Stimulated activated effector memory CD8-positive, alpha-beta T cell treated with anti-CD3 and anti-CD28 coated beads, Interleukin-12 subunit alpha, Interleukin-12 subunit beta, amount 100 ng/mL, for 72 hours (primary cell): ENCODE data around the gene COL20A1.

ENCODE experiments used
- ATAC-seq: fragments of 150-1000 bp; cut with Tn5 transposase; 2 replicates; pipeline ENCODE4 v1.10.0; 2021
- DNase-seq, 2 donors: peaks; one replicate each; pipeline ENCODE4 v3.0.0; 2021 to 2022; ENCODE audit warnings: low spot score in 2 of 2
- H3K27ac Mint-ChIP-seq: one replicate; pipeline ENCODE4 v1.8.0; 2022; ENCODE audit warnings: mild to moderate bottlenecking, mixed read lengths
- H3K36me3 Mint-ChIP-seq: one replicate; pipeline ENCODE4 v1.8.0; 2022; ENCODE audit warnings: mild to moderate bottlenecking, mixed read lengths
- H3K4me1 Mint-ChIP-seq: one replicate; pipeline ENCODE4 v1.8.0; 2022; ENCODE audit warnings: mixed read lengths
- H3K4me3 Mint-ChIP-seq: one replicate; pipeline ENCODE4 v1.8.0; 2022; ENCODE audit warnings: mild to moderate bottlenecking, mixed read lengths
- H3K9me3 Mint-ChIP-seq: one replicate; pipeline ENCODE4 v1.8.0; 2022; ENCODE audit warnings: mixed read lengths

COL20A1 gene

DNA sequence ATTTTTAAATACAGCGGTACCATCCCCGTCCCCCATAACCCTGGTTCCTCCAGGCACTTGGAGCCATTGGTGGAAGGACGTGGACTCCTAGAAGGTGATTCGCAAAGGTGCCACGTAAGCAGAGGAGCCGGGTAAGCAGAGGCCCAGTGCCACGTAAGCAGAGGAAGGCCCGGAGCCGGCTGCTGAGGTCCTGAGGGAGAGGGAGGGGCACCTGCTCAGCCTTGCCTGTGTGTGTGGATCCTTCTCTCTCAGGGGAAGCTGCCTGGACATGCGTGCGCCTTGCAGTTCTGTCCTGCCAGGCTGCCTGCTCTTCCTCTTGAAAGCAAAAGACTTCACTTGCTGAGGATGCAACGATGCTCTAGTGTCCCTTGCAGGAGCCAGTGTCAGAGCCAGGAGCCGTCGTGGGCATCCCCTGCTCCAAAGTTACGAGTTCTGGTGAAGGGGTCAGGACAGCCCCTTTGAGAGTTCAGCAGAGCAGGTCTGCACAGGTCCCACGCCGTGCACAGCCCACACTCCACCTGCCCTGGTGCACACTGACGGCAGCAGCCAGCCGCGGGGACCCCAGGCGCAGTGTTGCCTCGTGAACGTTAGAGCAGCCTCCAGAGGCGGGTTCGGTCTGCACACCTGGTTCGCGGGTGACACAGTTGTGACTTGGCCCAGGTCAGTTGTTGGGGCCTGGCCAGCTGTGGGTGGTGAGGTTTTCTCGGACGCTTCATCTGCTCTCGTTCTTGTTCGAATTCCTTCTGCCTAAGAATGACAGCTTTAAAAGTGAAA lies 36.9 kb upstream of the COL20A1 start:
- no peak overlapping the region for H3K27ac Mint-ChIP-seq
- H3K4me3 Mint-ChIP-seq: no peak overlapping the region
- no peaks in the 10 kb centered on the region for H3K9me3 Mint-ChIP-seq
- DNase-seq (no peak), ATAC-seq (no peak)
- peaks cover 15% of the 10 kb centered on the region for H3K4me1 Mint-ChIP-seq
- no peaks in the 10 kb centered on the region for H3K36me3 Mint-ChIP-seq

DNA sequence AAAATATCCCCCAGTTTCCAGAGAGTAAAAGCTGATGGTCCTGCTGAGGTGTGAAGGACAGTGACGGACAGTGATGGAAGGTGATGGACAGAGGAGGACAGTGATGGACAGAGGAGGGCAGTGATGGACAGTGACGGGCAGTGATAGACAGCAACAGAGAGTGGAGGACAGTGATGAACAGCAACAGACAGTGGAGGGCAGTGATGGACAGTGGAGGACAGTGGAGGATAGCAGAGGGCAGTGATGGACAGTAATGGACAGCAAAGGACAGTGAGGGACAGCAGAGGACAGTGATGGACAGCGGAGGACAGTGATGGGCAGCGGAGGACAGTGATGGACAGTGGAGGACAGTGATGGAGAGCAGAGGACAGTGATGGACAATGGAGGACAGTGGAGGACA lies 36.0 kb upstream of the COL20A1 start:
- H3K27ac Mint-ChIP-seq: no peak overlapping the region
- H3K4me3 Mint-ChIP-seq: no peak overlapping the region
- peaks cover 17% of the 10 kb centered on the region for H3K4me1 Mint-ChIP-seq
- no peaks in the 10 kb centered on the region for H3K36me3 Mint-ChIP-seq
- ATAC-seq: no peak
- no peak for DNase-seq
- H3K9me3 Mint-ChIP-seq: no peaks in the 10 kb centered on the region

DNA sequence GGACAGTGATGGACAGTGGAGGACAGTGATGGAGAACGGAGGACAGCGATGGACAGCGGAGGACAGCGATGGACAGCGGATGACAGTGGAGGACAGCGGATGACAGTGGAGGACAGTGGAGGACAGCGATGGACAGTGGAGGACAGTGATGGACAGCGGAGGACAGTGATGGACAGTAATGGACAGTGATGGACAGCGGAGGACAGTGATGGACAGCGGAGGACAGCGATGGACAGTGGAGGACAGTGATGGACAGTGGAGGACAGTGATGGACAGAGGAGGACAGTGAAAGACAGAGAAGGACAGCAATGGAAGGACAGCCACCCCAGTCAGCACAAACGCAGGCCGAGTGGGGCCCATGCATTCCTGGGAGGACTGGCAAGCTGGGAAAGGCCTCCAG lies 35.4 kb upstream of the COL20A1 start:
- H3K27ac Mint-ChIP-seq: no peak overlapping the region
- H3K4me3 Mint-ChIP-seq: no peak overlapping the region
- no peaks in the 10 kb centered on the region for H3K36me3 Mint-ChIP-seq
- H3K4me1 Mint-ChIP-seq: peaks cover 23% of the 10 kb centered on the region
- DNase-seq (no peak), ATAC-seq (no peak)
- H3K9me3 Mint-ChIP-seq: no peaks in the 10 kb centered on the region

DNA sequence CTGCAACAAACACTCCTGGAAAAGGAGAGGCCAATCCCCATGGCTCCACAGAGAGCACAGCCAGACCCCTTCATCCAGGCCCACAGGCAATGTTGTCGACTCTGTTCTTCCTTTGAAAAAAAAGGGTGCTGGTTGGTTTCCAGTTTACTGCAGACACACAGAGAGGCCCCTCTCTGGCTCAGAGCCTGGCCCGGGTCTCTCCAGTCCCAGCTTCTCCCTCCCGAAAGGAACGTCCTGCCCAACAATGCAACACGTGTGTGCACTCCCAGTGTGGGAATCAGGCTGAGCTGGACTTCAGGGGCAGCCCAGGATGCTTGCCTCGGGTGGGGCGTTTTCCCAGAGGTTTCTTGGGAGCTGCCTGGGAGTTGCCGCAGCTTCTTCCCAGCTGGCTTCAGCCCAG lies 34.2 kb upstream of the COL20A1 start:
- H3K9me3 Mint-ChIP-seq: no peaks in the 10 kb centered on the region
- ATAC-seq: no peak

DNA sequence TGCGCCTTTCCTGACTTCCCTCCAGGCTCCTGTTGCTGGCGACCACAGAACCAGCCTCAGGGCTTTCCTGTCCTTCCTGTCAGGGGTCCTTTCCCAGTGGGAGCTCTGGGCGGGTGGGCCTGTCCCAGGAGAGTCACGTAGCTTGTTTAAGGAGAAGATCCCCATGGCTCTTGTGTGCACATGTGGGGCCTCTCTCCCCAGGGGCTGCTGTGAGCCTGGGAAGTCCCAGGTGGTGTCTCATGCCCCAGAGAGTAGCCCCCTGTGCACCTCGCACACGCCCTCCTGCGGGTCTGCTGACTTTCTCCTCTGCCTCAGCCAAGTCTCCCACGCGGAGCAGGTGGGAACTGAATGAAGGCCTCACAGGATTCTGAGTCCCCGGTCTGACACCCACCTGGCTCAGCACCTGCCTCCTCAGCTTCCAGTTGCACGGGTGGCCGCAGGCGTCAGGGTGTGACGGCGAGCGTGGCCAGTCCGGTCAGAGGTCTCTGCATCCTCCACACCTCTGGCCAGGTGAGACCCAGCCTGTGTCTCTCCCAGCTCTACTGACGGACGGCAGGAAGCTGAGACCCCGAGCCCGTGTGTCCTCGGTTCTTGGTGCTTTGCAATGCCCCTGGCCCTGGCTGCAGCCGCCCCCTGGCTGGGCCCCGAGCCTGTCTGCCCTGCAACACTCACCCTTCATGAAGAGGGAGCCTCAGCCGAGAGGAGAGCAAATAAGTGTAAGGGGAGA lies 33.1 kb upstream of the COL20A1 start:
- ATAC-seq (no peak), DNase-seq (no peak)
- no peaks in the 10 kb centered on the region for H3K9me3 Mint-ChIP-seq
- no peak overlapping the region for H3K4me3 Mint-ChIP-seq
- H3K27ac Mint-ChIP-seq: no peak overlapping the region
- peaks cover 18% of the 10 kb centered on the region for H3K4me1 Mint-ChIP-seq
- no peaks in the 10 kb centered on the region for H3K36me3 Mint-ChIP-seq

More for the DNA sequence above, 34.2 kb upstream of the COL20A1 start:
- Mint-ChIP-seq H3K27ac (no peak overlapping the region), H3K4me3 (no peak overlapping the region), H3K36me3 (no peaks in the 10 kb centered on the region), H3K4me1 (peaks cover 18% of the 10 kb centered on the region)
- no peak for DNase-seq

DNA sequence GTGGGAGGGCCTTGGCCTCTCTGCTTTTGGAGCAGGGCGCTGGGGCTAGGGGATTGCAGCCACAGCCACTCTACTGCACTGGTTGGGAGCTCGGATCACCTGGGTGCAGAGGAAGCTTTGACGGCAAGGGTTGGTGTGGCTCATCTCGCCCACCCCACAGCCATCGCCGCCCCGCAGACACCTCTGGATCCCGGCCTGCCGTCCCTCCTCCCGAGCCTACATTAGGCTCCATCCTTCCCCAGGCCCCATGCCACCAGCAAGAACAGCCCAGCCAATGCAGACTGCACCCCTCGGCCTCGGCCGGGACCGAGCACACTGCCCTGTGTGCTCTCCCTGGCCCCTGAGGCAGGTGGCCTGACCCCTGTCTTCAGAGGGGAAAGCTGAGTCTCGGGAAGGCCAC lies 32.5 kb upstream of the COL20A1 start:
- Mint-ChIP-seq H3K4me3 (no peak overlapping the region), H3K4me1 (peaks cover 18% of the 10 kb centered on the region), H3K27ac (no peak overlapping the region), H3K36me3 (no peaks in the 10 kb centered on the region), H3K9me3 (no peaks in the 10 kb centered on the region)
- DNase-seq: no peak
- no peak for ATAC-seq

DNA sequence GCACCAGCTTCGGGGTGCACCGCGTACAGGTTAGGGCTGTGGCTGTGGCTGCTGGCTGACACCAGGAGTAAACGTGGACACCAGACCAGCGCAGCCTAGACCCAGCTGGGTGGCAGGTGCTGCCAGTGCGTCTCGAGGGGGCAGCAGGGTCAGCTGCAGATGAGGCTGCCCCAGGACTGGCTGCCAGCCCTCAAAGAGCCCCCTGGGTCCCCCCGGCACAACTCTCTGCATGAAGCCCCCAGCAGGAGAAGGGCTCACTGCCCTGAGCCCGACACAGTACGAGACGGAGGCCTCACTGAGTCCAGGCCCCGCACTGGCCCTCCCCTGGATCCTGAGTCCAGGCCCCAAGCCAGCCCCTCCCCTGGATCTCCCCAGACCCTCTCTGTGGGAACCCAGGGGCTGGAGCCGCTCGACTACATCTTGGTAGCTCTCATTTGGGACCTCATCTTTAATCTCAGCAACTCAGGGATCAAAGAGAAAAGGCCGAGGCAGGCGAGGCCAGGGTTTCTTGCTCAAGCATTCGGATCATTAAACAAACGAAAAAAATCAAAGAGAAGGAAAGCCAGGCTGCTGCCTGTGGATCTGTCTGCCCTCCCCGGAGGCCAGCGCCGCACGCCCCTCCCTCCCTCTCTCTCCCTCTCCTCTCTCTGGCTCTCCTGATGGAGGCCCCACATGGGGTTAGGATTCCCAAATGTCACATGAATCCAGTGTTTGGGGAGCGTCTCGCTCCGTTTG lies 31.8 kb upstream of the COL20A1 start:
- H3K27ac Mint-ChIP-seq: no peak overlapping the region

DNA sequence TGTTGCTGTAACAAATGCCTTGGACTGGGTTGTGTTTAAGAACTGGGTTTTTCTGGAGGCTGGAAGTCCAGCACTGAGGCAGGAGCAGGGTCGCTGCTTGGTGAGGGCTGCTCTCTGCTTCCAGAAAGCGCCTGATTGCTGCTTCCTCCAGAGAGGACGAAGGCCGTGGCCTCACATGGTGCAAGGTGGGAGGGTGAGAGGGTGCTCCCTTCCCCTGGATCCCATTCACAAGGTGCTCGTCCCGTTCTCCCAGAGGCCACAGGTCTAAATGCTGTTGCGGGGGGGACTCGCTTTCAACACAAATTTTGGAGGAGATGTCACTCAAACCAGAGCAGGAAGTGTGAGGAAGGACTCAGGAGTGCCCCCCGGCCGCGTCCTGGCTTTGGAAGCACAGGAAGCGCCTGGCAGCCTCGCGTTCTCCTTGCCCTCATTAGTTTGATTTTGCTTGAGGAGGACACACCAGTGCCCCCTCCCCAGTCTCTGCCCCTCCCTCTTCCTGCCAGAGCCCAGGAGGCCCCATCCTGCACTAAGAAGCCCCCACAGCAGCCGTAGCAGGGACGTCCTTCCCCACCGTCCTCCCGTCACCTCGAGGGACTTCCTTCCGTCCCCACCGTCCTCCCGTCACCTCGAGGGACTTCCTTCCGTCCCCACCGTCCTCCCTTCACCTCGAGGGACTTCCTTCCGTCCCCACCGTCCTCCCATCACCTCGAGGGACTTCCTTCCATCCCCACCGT lies 31.0 kb upstream of the COL20A1 start:
- Mint-ChIP-seq H3K27ac (peak overlapping the region; percentile 85), H3K4me3 (peak overlapping the region; percentile 35), H3K36me3 (no peaks in the 10 kb centered on the region), H3K4me1 (peaks cover 14% of the 10 kb centered on the region), H3K9me3 (no peaks in the 10 kb centered on the region)
- DNase-seq (no peak), ATAC-seq (no peak)

More for the DNA sequence above, 31.8 kb upstream of the COL20A1 start:
- H3K4me3 Mint-ChIP-seq: no peak overlapping the region
- no peak for ATAC-seq
- no peak for DNase-seq
- peaks cover 18% of the 10 kb centered on the region for H3K4me1 Mint-ChIP-seq
- H3K9me3 Mint-ChIP-seq: no peaks in the 10 kb centered on the region
- H3K36me3 Mint-ChIP-seq: no peaks in the 10 kb centered on the region

DNA sequence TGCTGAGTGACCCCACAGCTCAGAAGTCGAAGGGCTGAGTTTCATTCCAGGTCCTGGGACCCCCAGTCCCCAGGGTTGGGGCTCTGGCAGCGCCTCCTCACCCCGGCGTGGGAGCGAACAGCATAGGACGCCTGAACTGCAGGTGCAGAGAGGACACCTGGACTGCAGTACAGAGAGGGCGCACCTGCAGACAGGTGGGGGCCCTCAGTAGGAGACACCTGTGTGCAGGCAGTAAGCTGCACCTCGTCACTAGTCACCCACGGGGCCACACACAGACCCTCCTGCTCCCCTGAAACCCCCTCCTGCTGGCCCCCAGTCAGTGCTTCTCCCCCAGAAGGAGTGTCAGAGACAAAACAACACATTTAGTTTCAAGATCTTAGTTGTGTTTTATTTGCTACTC lies 30.1 kb upstream of the COL20A1 start:
- H3K4me3 Mint-ChIP-seq: peak overlapping the region; percentile 35
- no peaks in the 10 kb centered on the region for H3K36me3 Mint-ChIP-seq
- DNase-seq: no peak
- no peaks in the 10 kb centered on the region for H3K9me3 Mint-ChIP-seq
- peaks cover 9% of the 10 kb centered on the region for H3K4me1 Mint-ChIP-seq
- ATAC-seq: no peak
- peak overlapping the region; percentile 85 for H3K27ac Mint-ChIP-seq

DNA sequence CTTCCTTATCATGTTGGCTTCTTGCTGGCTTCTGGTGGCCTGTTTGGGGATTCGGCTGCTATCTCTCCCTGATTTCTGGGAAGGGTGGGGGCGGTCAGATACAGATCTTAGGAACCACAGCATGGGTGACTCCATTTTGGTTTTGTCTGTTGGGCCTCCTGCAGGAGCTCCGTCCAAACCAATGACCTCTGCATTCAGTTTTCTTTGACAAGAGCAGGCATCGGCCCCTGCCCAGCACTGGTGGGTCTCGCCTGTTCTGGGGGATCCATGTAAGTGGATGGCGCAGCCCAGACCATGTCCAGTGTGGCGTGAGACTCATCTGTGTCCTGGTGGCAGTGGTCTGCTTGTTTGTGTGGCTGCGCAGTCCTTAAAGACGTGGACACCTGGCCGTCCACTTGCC lies 29.0 kb upstream of the COL20A1 start:
- no peak for DNase-seq
- no peaks in the 10 kb centered on the region for H3K36me3 Mint-ChIP-seq
- ATAC-seq: no peak
- H3K4me1 Mint-ChIP-seq: peaks cover 9% of the 10 kb centered on the region
- H3K27ac Mint-ChIP-seq: no peak overlapping the region
- no peak overlapping the region for H3K4me3 Mint-ChIP-seq
- no peaks in the 10 kb centered on the region for H3K9me3 Mint-ChIP-seq

DNA sequence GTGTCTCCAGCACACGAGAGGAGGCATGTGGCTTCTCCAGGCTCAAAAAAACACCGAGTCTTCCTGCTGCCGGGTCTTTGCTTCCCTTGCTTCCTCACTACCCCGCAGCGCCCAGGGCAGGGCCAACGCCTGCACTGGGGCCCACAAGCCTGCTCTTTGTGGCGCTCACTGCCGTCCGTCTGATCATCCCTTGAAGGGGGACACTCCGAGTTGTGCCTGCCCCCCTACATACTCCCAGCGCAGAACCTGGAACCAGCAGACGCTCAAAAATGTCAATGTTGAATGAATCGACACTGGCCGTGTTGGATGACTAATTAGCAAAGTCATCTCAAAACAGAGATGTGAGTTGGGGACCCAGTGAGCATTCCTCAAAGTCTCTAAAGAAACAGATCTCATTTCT lies 28.5 kb upstream of the COL20A1 start:
- Mint-ChIP-seq H3K9me3 (no peaks in the 10 kb centered on the region), H3K36me3 (no peaks in the 10 kb centered on the region), H3K4me1 (peaks cover 9% of the 10 kb centered on the region), H3K27ac (no peak overlapping the region), H3K4me3 (no peak overlapping the region)
- ATAC-seq (peak; percentile 31), DNase-seq (no peak)

DNA sequence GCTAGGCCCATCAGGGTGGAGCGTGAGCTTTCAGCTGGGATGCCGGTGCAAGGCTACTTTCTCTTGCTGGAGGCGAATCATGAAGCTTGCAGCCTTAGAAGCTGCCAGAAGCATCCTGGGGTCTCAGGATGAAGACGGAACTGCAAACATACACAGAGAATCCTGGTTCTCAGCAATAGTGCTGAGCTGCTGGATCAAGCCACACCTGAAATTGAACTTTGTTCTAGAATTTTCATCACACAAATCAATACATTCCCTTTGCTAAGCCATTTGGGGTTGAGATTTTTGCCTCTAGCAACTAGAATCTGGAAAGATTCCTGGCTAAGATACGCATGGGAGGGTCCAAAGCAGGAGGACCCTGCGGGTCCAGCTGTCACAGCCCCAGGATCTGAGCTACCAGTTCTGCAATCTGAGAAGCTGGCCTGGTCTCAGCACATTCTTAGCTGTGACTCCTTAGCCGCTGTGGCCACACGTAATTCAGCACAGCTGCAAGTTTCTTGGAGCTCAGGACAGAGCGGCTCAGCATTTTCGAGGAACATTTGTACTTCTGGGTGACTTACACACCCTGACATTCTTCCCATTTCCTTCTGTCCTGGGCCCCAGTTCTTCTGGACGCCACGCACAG lies 27.0 kb upstream of the COL20A1 start:
- DNase-seq (no peak), ATAC-seq (no peak)
- H3K9me3 Mint-ChIP-seq: no peaks in the 10 kb centered on the region
- H3K27ac Mint-ChIP-seq: no peak overlapping the region
- no peak overlapping the region for H3K4me3 Mint-ChIP-seq
- no peaks in the 10 kb centered on the region for H3K36me3 Mint-ChIP-seq
- H3K4me1 Mint-ChIP-seq: peaks cover 13% of the 10 kb centered on the region

DNA sequence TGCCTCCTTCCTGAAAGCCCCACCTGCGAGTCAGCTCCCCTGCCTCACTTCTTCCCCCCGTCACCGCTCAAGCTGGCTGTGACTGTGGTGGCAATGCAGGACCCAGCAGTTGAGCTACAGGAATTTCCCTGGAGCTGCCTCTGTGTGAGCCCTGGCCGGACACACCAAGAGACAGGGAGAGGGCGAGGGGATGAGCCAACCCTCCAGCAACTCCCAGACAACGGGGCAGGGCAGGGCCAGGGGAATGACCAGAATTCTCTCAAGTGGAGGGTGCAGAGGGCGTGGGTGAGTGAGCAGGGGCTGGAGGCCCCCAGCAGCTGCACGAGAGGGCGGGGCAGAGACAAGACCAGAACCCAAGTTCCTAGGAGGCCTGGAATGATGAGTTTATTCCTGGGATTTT lies 25.3 kb upstream of the COL20A1 start:
- Mint-ChIP-seq H3K36me3 (no peaks in the 10 kb centered on the region), H3K9me3 (no peaks in the 10 kb centered on the region), H3K4me1 (peaks cover 10% of the 10 kb centered on the region), H3K4me3 (no peak overlapping the region), H3K27ac (no peak overlapping the region)
- ATAC-seq (no peak), DNase-seq (no peak)

DNA sequence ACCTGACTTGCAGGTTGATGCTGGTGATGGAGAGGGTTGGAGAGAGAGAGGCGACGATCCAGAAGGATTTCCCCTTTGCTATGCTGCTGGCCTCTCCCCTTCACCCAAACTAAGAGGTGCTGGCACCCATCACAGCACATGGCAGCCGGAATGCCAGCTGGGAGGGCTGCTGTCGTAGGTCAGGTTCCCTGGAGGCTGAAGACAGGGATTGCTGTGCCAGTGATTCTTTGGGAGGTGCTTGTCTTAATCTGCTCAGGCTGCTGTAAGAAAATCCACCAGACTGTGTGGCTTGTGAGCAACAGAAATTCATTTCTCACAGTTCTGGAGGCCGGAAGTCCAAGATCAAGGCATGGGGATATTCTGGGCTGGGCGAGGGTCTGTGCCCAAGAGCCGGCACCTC lies 24.7 kb upstream of the COL20A1 start:
- ATAC-seq (no peak), DNase-seq (no peak)
- H3K4me1 Mint-ChIP-seq: peaks cover 10% of the 10 kb centered on the region
- no peak overlapping the region for H3K27ac Mint-ChIP-seq
- no peaks in the 10 kb centered on the region for H3K36me3 Mint-ChIP-seq
- no peaks in the 10 kb centered on the region for H3K9me3 Mint-ChIP-seq
- no peak overlapping the region for H3K4me3 Mint-ChIP-seq
